Measurements from ENCODE around the gene ZFAND2B.

GRCh38 chr2:219225350-219225749, 18.8 kb downstream of the ZFAND2B start:
- TF ChIP-seq TAF1 (IDR thresholded peaks at IDR 0.05; ENCODE audit: borderline replicate concordance, low read depth, low read length), result no peak
- TF ChIP-seq POLR2A (IDR thresholded peaks at IDR 0.05; ENCODE audit: low read depth, low read length), result no peak
- no peak for TF ChIP-seq POLR2AphosphoS5 (IDR thresholded peaks at IDR 0.05; ENCODE audit: low read depth, low read length)
